ENCODE data around the gene IL9.

The IL9 gene

GRCh38 chr5:135895474-135896006, at the start of gene IL9:
Gene IL9, minus strand, starts transcription at chr5:135895841. Its CDS starts 25 bp downstream, at chr5:135895816.
- DNase-seq = no peak

GRCh38 chr5:135944967-135945560, 49.4 kb upstream of the IL9 start:
- no peak for DNase-seq

GRCh38 chr5:135944564-135944963, 48.9 kb upstream of the IL9 start:
- DNase-seq = no peak

GRCh38 chr5:135942202-135942771, 46.6 kb upstream of the IL9 start:
- DNase-seq = no peak

- DNase-seq = no peak
Measured at GRCh38 chr5:135941711-135942110, 46.1 kb upstream of the IL9 start.

- no peak for DNase-seq
Measured at GRCh38 chr5:135937245-135937911, 41.7 kb upstream of the IL9 start.

- no peak for DNase-seq
Measured at GRCh38 chr5:135934939-135935338, 39.3 kb upstream of the IL9 start.

- no peak for DNase-seq
Measured at GRCh38 chr5:135930949-135931295, 35.3 kb upstream of the IL9 start.

- DNase-seq = no peak
Measured at GRCh38 chr5:135930029-135930948, 34.6 kb upstream of the IL9 start.

- no peak for DNase-seq
Measured at GRCh38 chr5:135921388-135921787, 25.7 kb upstream of the IL9 start.

- no peak for DNase-seq
Measured at GRCh38 chr5:135920199-135920598, 24.6 kb upstream of the IL9 start.

- no peak for DNase-seq
Measured at GRCh38 chr5:135916638-135917263, 21.1 kb upstream of the IL9 start.

GRCh38 chr5:135915466-135916001, 19.9 kb upstream of the IL9 start:
- no peak for DNase-seq

- no peak for DNase-seq
Measured at GRCh38 chr5:135913713-135914626, 18.3 kb upstream of the IL9 start.

GRCh38 chr5:135905144-135905543, 9.5 kb upstream of the IL9 start:
- DNase-seq = no peak

- DNase-seq = no peak
Measured at GRCh38 chr5:135901633-135902032, 6.0 kb upstream of the IL9 start.

- DNase-seq = no peak
Measured at GRCh38 chr5:135900276-135900675, 4.6 kb upstream of the IL9 start.

- no peak for DNase-seq
Measured at GRCh38 chr5:135898651-135899050, 3.0 kb upstream of the IL9 start.

GRCh38 chr5:135894789-135895188, 852 bp downstream of the IL9 start:
- DNase-seq = no peak

- DNase-seq = no peak
Measured at GRCh38 chr5:135894276-135894675, 1.4 kb downstream of the IL9 start.

- DNase-seq = no peak
Measured at GRCh38 chr5:135891791-135892190, 3.9 kb downstream of the IL9 start.
